Neural crest cell (in vitro differentiated cells): ENCODE data around the gene SLC44A5. TPM values are rescaled to one million over a fixed set of nuclear protein-coding genes. Genes with fewer than 3 reads are reported as not detected.
"Not testable (repeated sequence)": the region's sequence is repeated elsewhere in the genome, so short reads cannot be mapped to it uniquely, and the experiment has no call there.

Experiments used
- DNase-seq: peaks from one replicate; pipeline ENCODE4 v3.0.0; 2021; ENCODE audit warnings: low read depth, mixed read lengths, low spot score
- H3K27ac Mint-ChIP-seq: one replicate; pipeline ENCODE4 v1.8.0; 2021; ENCODE audit warnings: mild to moderate bottlenecking, mixed read lengths; ENCODE audit not compliant: unreplicated experiment
- H3K27me3 Mint-ChIP-seq: 2 replicates; pipeline ENCODE4 v1.8.0; 2021; ENCODE audit warnings: low read depth, mild to moderate bottlenecking, mixed read lengths
- H3K36me3 Mint-ChIP-seq: 2 replicates; pipeline ENCODE4 v1.8.0; 2021; ENCODE audit warnings: low read depth, mild to moderate bottlenecking, mixed read lengths
- H3K4me1 Mint-ChIP-seq: 2 replicates; pipeline ENCODE4 v1.8.0; 2021; ENCODE audit warnings: mixed read lengths
- H3K4me3 Mint-ChIP-seq: one replicate; pipeline ENCODE4 v1.8.0; 2021; ENCODE audit warnings: mild to moderate bottlenecking, mixed read lengths
- H3K9me3 Mint-ChIP-seq: 2 replicates; pipeline ENCODE4 v1.8.0; 2021; ENCODE audit warnings: mixed read lengths
- total RNA-seq: library from RNA; stranded (reverse); gene quantifications from 2 replicates; pipeline ENCODE4 v1.2.1, GENCODE V29; 2021
- TF ChIP-seq, protein P1 (sequence below): fragments of 200-600 bp; sonication (generic); conservative IDR thresholded peaks from 2 replicates; pipeline ENCODE4 v1.5.0; 2021; ENCODE audit warnings: antibody characterized with exemption, mild to moderate bottlenecking

The SLC44A5 gene
- total RNA-seq, 1 donor from 2014 or later, result 9.7 TPM

DNA sequence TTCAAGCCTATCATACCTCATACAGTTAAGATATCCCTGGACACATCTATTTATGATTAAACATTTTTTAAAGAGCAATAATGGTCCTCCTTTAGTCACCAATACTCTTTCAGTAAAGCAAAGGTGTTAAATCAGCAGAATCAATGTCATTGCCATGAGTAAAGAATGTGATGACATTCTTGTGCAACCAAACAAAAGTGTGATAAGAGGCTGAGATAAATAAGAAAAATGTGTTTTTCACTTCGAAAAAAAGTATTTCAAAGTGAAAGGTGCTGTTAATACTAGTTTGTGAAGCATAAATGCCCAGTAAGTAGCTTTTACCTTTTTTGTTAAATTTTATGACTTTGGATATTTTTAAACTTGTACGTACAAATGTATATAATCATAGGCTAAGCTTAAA is 8.4 kb downstream of the SLC44A5 start:
- Mint-ChIP-seq H3K4me1 (no peaks in the 10 kb centered on the region), H3K27ac (no peak overlapping the region), H3K27me3 (no peaks in the 10 kb centered on the region), H3K4me3 (no peak overlapping the region), H3K36me3 (no peaks in the 10 kb centered on the region), H3K9me3 (peaks cover 3% of the 10 kb centered on the region)
- TF ChIP-seq, protein P1, sequence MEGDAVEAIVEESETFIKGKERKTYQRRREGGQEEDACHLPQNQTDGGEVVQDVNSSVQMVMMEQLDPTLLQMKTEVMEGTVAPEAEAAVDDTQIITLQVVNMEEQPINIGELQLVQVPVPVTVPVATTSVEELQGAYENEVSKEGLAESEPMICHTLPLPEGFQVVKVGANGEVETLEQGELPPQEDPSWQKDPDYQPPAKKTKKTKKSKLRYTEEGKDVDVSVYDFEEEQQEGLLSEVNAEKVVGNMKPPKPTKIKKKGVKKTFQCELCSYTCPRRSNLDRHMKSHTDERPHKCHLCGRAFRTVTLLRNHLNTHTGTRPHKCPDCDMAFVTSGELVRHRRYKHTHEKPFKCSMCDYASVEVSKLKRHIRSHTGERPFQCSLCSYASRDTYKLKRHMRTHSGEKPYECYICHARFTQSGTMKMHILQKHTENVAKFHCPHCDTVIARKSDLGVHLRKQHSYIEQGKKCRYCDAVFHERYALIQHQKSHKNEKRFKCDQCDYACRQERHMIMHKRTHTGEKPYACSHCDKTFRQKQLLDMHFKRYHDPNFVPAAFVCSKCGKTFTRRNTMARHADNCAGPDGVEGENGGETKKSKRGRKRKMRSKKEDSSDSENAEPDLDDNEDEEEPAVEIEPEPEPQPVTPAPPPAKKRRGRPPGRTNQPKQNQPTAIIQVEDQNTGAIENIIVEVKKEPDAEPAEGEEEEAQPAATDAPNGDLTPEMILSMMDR, result no peak
- no peak for DNase-seq

DNA sequence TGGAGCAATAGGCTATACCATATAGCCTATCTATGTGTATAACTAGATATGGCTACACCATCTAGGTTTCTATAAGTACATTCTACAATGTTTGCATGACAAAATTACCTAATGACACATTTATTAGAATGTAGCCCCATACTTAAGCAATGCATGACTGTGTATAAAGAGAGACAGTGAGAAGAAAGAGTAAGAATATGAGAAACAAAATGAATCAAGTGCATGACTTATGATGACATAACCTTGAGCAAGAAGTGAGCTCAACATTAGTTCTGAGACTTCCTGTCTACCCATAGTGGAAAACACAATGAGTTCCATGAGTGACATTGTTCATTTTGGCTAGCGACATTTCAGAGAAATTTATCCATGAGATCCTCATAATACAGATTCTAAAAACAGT is 10.1 kb downstream of the SLC44A5 start:
- TF ChIP-seq, protein P1, result no peak
- H3K9me3 Mint-ChIP-seq, result peaks cover 4% of the 10 kb centered on the region
- no peak overlapping the region for H3K27ac Mint-ChIP-seq
- H3K4me1 Mint-ChIP-seq, result peaks cover 7% of the 10 kb centered on the region
- H3K4me3 Mint-ChIP-seq, result no peak overlapping the region
- H3K36me3 Mint-ChIP-seq, result no peaks in the 10 kb centered on the region
- DNase-seq, result no peak
- no peaks in the 10 kb centered on the region for H3K27me3 Mint-ChIP-seq

DNA sequence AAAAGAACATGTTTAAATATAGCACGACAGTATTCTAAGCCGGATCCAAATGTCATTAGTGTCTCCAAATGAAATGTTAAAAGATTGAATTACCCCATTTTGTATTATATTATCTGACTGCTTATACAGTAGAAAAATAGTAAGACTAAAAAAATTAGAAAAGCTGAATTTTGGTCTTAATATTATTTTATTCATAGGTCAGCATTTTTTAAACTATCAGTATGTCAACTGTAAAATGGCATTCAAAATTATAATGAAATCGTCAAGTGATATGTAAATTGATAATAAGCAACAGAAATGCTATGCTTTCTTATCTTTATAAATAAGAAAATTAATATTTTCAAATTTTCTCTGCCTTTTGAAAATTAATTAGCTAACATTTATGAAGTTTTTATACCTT is 16.6 kb downstream of the SLC44A5 start:
- H3K27ac Mint-ChIP-seq, result no peak overlapping the region
- peaks cover 16% of the 10 kb centered on the region for H3K9me3 Mint-ChIP-seq
- TF ChIP-seq, protein P1, result no peak
- H3K4me1 Mint-ChIP-seq, result peaks cover 9% of the 10 kb centered on the region
- no peaks in the 10 kb centered on the region for H3K27me3 Mint-ChIP-seq
- peaks cover 7% of the 10 kb centered on the region for H3K36me3 Mint-ChIP-seq
- no peak for DNase-seq
- no peak overlapping the region for H3K4me3 Mint-ChIP-seq

DNA sequence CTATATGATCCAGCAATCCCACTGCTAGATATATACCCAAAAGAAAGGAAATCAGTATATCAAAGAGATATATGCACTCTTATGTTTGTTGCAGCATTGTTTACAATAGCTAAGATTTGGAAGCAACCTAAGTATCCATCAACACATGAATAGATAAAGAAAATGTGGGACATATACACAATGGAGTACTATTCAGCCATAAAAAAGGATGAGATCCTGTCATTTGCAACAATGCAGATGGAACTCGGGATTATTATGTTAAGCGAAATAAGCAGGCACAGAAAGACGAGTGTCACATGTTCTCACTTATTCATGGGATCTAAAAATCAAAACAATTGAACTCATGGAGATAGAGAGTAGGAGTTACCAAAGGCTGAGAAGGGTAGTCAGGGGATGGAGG is 17.5 kb downstream of the SLC44A5 start:
- Mint-ChIP-seq H3K4me1 (peaks cover 17% of the 10 kb centered on the region), H3K9me3 (peaks cover 16% of the 10 kb centered on the region)
- not testable (repeated sequence) for DNase-seq, H3K27me3 Mint-ChIP-seq, H3K27ac Mint-ChIP-seq, H3K4me3 Mint-ChIP-seq, H3K36me3 Mint-ChIP-seq

DNA sequence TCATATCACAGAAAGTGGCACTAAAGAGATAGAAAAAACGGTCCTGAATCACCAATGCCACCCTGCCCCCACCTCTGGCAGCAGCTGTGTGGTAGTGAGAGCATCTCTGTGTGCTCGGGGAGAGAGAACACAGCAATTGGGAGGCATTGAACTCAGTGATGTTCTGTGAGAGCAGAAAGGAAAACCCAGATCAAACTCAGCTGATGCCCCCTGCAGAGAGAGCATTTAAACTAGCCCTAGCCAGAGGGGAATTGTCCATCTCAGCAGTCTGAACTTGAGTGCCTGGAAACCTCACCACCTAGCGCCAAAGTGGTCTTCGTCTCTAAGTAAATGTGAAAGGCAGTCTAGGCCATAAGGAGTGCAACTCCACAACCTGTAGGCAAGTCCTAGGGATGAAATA is 21.3 kb downstream of the SLC44A5 start:
- DNase-seq, result no peak
- Mint-ChIP-seq H3K4me1 (peaks cover 16% of the 10 kb centered on the region), H3K36me3 (peaks cover 7% of the 10 kb centered on the region), H3K27ac (no peak overlapping the region), H3K4me3 (no peak overlapping the region), H3K9me3 (peaks cover 12% of the 10 kb centered on the region), H3K27me3 (no peaks in the 10 kb centered on the region)
- TF ChIP-seq, protein P1, result no peak

DNA sequence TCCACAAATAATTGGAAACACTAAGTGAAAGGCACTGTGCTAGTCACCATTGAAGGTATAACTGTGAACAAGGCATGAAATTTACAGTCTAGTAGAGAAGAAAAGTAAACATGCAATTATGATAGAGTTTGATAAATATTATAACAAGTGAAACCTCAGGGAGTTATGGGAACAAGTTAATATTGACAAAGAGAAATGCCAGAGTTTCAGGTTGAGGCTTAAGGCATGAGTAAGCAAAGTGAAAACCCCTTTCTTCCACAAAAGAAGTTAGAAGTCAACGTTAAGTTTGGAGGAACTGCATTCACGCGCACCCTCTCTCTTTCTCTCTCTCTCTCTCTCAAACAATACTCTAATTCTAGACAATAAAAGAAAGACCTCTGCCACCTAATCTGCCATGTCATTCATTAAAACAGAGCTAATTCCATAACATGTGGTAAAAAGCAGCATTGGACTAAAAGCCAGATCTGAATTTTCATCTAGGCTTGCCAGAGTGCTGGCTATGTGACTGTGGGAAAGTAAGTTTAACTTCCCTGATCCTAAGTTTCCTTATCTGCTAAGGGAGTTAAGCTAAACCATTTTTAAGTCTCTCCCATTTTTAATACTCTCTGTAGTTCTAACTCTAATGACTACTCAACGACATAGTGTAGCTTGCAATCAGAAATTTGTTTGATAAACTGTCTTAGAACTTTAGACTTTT is 22.0 kb downstream of the SLC44A5 start:
- Mint-ChIP-seq H3K36me3 (peaks cover 7% of the 10 kb centered on the region), H3K4me1 (peaks cover 20% of the 10 kb centered on the region), H3K4me3 (no peak overlapping the region), H3K9me3 (peaks cover 12% of the 10 kb centered on the region), H3K27me3 (no peaks in the 10 kb centered on the region), H3K27ac (peak overlapping the region; percentile 65)
- no peak for DNase-seq
- TF ChIP-seq, protein P1, result no peak
